HepG2 (cell line): ENCODE measurements around the gene METTL27. TPM values are rescaled to one million over a fixed set of nuclear protein-coding genes. Genes with fewer than 3 reads are reported as not detected.

Experiments
- ARNT2 ChIP-seq: sonication (generic); formaldehyde crosslinking; IDR thresholded peaks from 2 replicates; pipeline ENCODE4 v1.8.0; 2022; ENCODE audit warnings: mild to moderate bottlenecking, low read depth, missing genetic modification reagents, moderate library complexity
- BCL6 ChIP-seq: IDR thresholded peaks from 2 replicates; pipeline ENCODE4 v1.6.1; 2016; ENCODE audit warnings: missing genetic modification reagents, missing compliant biosample characterization
- CBX5 ChIP-seq: sonication (generic); formaldehyde crosslinking; IDR thresholded peaks from 2 replicates; pipeline ENCODE4 v1.4.0; 2020; ENCODE audit warnings: missing genetic modification reagents, borderline replicate concordance
- CEBPG ChIP-seq: IDR thresholded peaks from 2 replicates; pipeline ENCODE4 v1.6.1; 2016
- ELF1 ChIP-seq: sonication (generic); formaldehyde crosslinking; IDR thresholded peaks from 2 replicates; pipeline ENCODE4 v1.4.0; 2020; ENCODE audit warnings: missing genetic modification reagents
- HDAC6 ChIP-seq: fragments of 200-600 bp; sonication (generic); IDR thresholded peaks from 2 replicates; pipeline ENCODE4 v1.7.0; 2017; ENCODE audit warnings: mild to moderate bottlenecking, antibody characterized with exemption, low read length, low read depth
- HMGA1 ChIP-seq: sonication (generic); formaldehyde crosslinking; conservative IDR thresholded peaks from 2 replicates; pipeline ENCODE4 v1.4.0; 2020; ENCODE audit warnings: missing genetic modification reagents
- HOXA3 ChIP-seq: sonication (generic); formaldehyde crosslinking; IDR thresholded peaks from 2 replicates; pipeline ENCODE4 v1.5.0; 2020; ENCODE audit warnings: missing genetic modification reagents
- KDM5B ChIP-seq: sonication (generic); formaldehyde crosslinking; IDR thresholded peaks from 2 replicates; pipeline ENCODE4 v1.4.0; 2020; ENCODE audit warnings: missing genetic modification reagents, mild to moderate bottlenecking, borderline replicate concordance
- KLF6 ChIP-seq: IDR thresholded peaks from 2 replicates; pipeline ENCODE4 v1.8.0; 2016; ENCODE audit warnings: missing biosample characterization, missing genetic modification reagents
- NR2F2 ChIP-seq: IDR thresholded peaks from 2 replicates; pipeline ENCODE4 v1.6.1; 2012; ENCODE audit warnings: low read depth, inconsistent platforms, borderline replicate concordance
- RBAK ChIP-seq: sonication (generic); formaldehyde crosslinking; IDR thresholded peaks from 2 replicates; pipeline ENCODE4 v1.5.1; 2020; ENCODE audit warnings: mild to moderate bottlenecking, missing genetic modification reagents
- SAFB2 ChIP-seq: sonication (generic); formaldehyde crosslinking; IDR thresholded peaks from 2 replicates; pipeline ENCODE4 v1.5.1; 2020; ENCODE audit warnings: missing genetic modification reagents, low read depth, mild to moderate bottlenecking, borderline replicate concordance
- SMAD9 ChIP-seq: sonication (generic); formaldehyde crosslinking; IDR thresholded peaks from 2 replicates; pipeline ENCODE4 v1.5.1; 2020; ENCODE audit warnings: mild to moderate bottlenecking, missing genetic modification reagents
- TEAD3 ChIP-seq: optimal IDR thresholded peaks from 2 replicates; pipeline ENCODE3; 2016; ENCODE audit warnings: borderline replicate concordance
- ZBTB7B ChIP-seq: sonication (generic); formaldehyde crosslinking; IDR thresholded peaks from 2 replicates; pipeline ENCODE4 v1.4.0; 2020; ENCODE audit warnings: missing genetic modification reagents
- ZFYVE20 ChIP-seq: sonication (generic); formaldehyde crosslinking; IDR thresholded peaks from 2 replicates; pipeline ENCODE4 v1.8.0; 2023; ENCODE audit warnings: low read depth, mild to moderate bottlenecking, moderate library complexity, missing genetic modification reagents, borderline replicate concordance
- ZNF296 ChIP-seq: sonication (generic); formaldehyde crosslinking; conservative IDR thresholded peaks from 2 replicates; pipeline ENCODE4 v1.5.0; 2020; ENCODE audit warnings: mild to moderate bottlenecking, missing genetic modification reagents
- ZNF335 ChIP-seq: sonication (generic); formaldehyde crosslinking; IDR thresholded peaks from 2 replicates; pipeline ENCODE4 v1.4.0; 2020; ENCODE audit warnings: missing genetic modification reagents
- ZNF430 ChIP-seq: sonication (generic); formaldehyde crosslinking; IDR thresholded peaks from 2 replicates; pipeline ENCODE4 v1.9.0; 2021; ENCODE audit warnings: mild to moderate bottlenecking, missing genetic modification reagents
- ZNF451 ChIP-seq: sonication (generic); formaldehyde crosslinking; IDR thresholded peaks from 2 replicates; pipeline ENCODE4 v1.5.0; 2020; ENCODE audit warnings: mild to moderate bottlenecking, missing genetic modification reagents
- ZNF598 ChIP-seq: sonication (generic); formaldehyde crosslinking; IDR thresholded peaks from 2 replicates; pipeline ENCODE4 v1.5.1; 2020; ENCODE audit warnings: mild to moderate bottlenecking, missing genetic modification reagents, borderline replicate concordance
- ZNF780A ChIP-seq: sonication (generic); formaldehyde crosslinking; IDR thresholded peaks from 2 replicates; pipeline ENCODE4 v1.8.0; 2022; ENCODE audit warnings: mild to moderate bottlenecking, missing genetic modification reagents, moderate library complexity
- ZNF782 ChIP-seq: sonication (generic); formaldehyde crosslinking; IDR thresholded peaks from 2 replicates; pipeline ENCODE4 v1.4.0; 2020; ENCODE audit warnings: missing genetic modification reagents, mild to moderate bottlenecking, borderline replicate concordance
- polyA plus RNA-seq, 8 experiments: library from polyadenylated mRNA; depleted of rRNA in 3 of 8; stranded (reverse) in 7 of 8; unstranded in 1 of 8; fragments of >200 nt; fragmentation: Illumina TruSeq in 4 of 8; extraction: Trizol in 4 of 8; gene quantifications; 2 replicates each; pipeline versions ENCODE4 v1.2.1 to v1.2.3, GENCODE V29; 2011 to 2016; ENCODE audit warnings: low read depth in 4 of 8, missing spikeins in 1 of 8, mixed read lengths in 1 of 8; ENCODE audit not compliant: insufficient read depth in 1 of 8
- total RNA-seq, 5 experiments: library from RNA; depleted of rRNA; stranded (reverse); fragments of >200 nt; fragmentation: Illumina TruSeq; extraction: Trizol; gene quantifications; 2 replicates each; pipeline ENCODE4 v1.2.3, GENCODE V29; 2016; ENCODE audit warnings: low read depth in 1 of 5
- TF ChIP-seq, protein P1 (sequence below): IDR thresholded peaks from 2 replicates; pipeline ENCODE4 v1.6.1; 2016; ENCODE audit warnings: missing biosample characterization, missing genetic modification reagents, low read depth
- TF ChIP-seq, protein P2 (sequence below): sonication (generic); formaldehyde crosslinking; IDR thresholded peaks from 2 replicates; pipeline ENCODE4 v1.4.0; 2020; ENCODE audit warnings: missing genetic modification reagents
- TF ChIP-seq, protein P3 (sequence below): sonication (generic); formaldehyde crosslinking; IDR thresholded peaks from 2 replicates; pipeline ENCODE4 v1.8.1; 2023; ENCODE audit warnings: mild to moderate bottlenecking, missing genetic modification reagents
- TF ChIP-seq, protein P4 (sequence below): sonication (generic); formaldehyde crosslinking; IDR thresholded peaks from 2 replicates; pipeline ENCODE4 v1.5.1; 2020; ENCODE audit warnings: mild to moderate bottlenecking, missing genetic modification reagents, borderline replicate concordance

METTL27 gene
- total and polyA plus RNA-seq, 2 of the 13 experiments (the other 11 are each of a cell fraction or from before 2014, with no cell fraction given) = 2.0 to 3.0 TPM

DNA sequence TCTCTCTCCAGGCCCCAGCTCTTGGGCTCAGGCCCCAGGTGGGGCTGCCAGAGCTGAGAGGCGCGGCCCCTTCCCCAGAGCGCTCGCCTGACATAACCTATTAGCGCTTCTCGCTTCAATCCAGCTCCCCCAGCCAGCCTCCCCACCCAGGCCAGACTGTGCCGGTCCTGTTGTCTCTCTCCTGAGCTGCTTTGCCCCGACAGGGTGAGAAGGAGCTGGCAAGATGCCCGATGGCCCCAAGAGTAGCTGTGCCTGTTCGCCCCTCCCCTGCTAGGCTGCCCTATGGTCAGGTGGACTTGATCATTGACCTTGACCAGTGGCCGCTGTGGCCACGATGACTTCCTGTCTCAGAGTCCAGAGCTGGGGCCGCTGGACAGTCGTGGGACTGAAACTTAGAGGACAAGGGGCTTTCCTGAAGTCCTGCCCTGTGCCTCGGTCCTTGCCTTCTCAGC, 27.8 kb upstream of the METTL27 start (continued):
- TF ChIP-seq NR2F2 = no peak; the same call in 1 of the 2 replicates
- TF ChIP-seq, protein P1, sequence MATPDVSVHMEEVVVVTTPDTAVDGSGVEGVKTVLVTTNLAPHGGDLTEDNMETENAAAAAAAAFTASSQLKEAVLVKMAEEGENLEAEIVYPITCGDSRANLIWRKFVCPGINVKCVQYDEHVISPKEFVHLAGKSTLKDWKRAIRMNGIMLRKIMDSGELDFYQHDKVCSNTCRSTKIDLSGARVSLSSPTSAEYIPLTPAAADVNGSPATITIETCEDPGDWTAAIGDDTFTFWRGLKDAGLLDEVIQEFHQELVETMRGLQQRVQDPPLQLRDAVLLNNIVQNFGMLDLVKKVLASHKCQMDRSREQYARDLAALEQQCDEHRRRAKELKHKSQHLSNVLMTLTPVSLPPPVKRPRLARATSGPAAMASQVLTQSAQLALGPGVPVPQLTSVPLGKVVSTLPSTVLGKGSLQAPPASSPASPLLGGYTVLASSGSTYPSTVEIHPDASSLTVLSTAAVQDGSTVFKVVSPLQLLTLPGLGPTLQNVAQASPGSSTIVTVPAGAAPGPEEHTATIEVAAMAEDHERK (CRISPR knock-in tag) = no peak
- TF ChIP-seq, protein P2, sequence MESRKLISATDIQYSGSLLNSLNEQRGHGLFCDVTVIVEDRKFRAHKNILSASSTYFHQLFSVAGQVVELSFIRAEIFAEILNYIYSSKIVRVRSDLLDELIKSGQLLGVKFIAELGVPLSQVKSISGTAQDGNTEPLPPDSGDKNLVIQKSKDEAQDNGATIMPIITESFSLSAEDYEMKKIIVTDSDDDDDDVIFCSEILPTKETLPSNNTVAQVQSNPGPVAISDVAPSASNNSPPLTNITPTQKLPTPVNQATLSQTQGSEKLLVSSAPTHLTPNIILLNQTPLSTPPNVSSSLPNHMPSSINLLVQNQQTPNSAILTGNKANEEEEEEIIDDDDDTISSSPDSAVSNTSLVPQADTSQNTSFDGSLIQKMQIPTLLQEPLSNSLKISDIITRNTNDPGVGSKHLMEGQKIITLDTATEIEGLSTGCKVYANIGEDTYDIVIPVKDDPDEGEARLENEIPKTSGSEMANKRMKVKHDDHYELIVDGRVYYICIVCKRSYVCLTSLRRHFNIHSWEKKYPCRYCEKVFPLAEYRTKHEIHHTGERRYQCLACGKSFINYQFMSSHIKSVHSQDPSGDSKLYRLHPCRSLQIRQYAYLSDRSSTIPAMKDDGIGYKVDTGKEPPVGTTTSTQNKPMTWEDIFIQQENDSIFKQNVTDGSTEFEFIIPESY (CRISPR knock-in tag) = peak; percentile 28; the same call in 1 of the 2 replicates
- TF ChIP-seq HOXA3 (CRISPR knock-in tag) = peak; percentile 63
- TF ChIP-seq ZNF598 (CRISPR knock-in tag) = no peak
- peak; percentile 87 for TF ChIP-seq BCL6 (CRISPR knock-in tag)
- no peak for TF ChIP-seq RBAK (CRISPR knock-in tag)
- TF ChIP-seq KLF6 (CRISPR knock-in tag) = no peak
- TF ChIP-seq CBX5 (CRISPR knock-in tag) = no peak
- no peak for TF ChIP-seq ZNF335
- no peak for TF ChIP-seq ZNF780A (CRISPR knock-in tag)
- 0 out of 2 replicates have a peak, but pooled peaks have one; percentile 19 for TF ChIP-seq CEBPG (CRISPR knock-in tag)
- no peak for TF ChIP-seq ARNT2
- no peak for TF ChIP-seq SAFB2
- peak; percentile 67; the same call in 1 of the 2 replicates for TF ChIP-seq ZNF451 (CRISPR knock-in tag)
- no peak for TF ChIP-seq ZNF782 (CRISPR knock-in tag)
- TF ChIP-seq HDAC6 = no peak
- no peak for TF ChIP-seq HMGA1 (CRISPR knock-in tag)
- TF ChIP-seq ZNF296 (CRISPR knock-in tag) = peak; percentile 80; the same call in 1 of the 2 replicates
- peak; percentile 68 for TF ChIP-seq ELF1 (CRISPR knock-in tag)
- TF ChIP-seq ZBTB7B (CRISPR knock-in tag) = peak; percentile 88
- TF ChIP-seq ZNF430 (CRISPR knock-in tag) = peak; percentile 39; the same call in 1 of the 2 replicates
- TF ChIP-seq, protein P3, sequence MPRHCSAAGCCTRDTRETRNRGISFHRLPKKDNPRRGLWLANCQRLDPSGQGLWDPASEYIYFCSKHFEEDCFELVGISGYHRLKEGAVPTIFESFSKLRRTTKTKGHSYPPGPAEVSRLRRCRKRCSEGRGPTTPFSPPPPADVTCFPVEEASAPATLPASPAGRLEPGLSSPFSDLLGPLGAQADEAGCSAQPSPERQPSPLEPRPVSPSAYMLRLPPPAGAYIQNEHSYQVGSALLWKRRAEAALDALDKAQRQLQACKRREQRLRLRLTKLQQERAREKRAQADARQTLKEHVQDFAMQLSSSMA (CRISPR knock-in tag) = no peak
- TF ChIP-seq KDM5B (CRISPR knock-in tag) = peak; percentile 37; the same call in 1 of the 2 replicates
- TF ChIP-seq, protein P4, sequence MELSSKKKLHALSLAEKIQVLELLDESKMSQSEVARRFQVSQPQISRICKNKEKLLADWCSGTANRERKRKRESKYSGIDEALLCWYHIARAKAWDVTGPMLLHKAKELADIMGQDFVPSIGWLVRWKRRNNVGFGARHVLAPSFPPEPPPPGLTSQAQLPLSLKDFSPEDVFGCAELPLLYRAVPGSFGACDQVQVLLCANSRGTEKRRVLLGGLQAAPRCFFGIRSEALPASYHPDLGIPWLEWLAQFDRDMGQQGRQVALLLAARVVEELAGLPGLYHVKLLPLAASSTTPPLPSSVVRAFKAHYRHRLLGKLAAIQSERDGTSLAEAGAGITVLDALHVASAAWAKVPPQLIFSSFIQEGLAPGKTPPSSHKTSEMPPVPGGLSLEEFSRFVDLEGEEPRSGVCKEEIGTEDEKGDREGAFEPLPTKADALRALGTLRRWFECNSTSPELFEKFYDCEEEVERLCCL (CRISPR knock-in tag) = no peak
- TF ChIP-seq TEAD3 (CRISPR knock-in tag) = peak; percentile 78
- no peak for TF ChIP-seq SMAD9 (CRISPR knock-in tag)
- no peak for TF ChIP-seq ZFYVE20 (CRISPR knock-in tag)
